GM20431 (cell line): ENCODE measurements around the gene RNASE7.
"Not testable (repeated sequence)": the region's sequence is repeated elsewhere in the genome, so short reads cannot be mapped to it uniquely, and the experiment has no call there.

Source experiments
- in situ Hi-C: fragments of 300-500 bp; cut with MseI, MboI; formaldehyde crosslinking; loops from one replicate; pipeline ENCODE4 v1.15.0; 2020; ENCODE audit warnings: low sequenced_read_pairs; ENCODE audit not compliant: unreplicated experiment

Gene RNASE7, protein sequence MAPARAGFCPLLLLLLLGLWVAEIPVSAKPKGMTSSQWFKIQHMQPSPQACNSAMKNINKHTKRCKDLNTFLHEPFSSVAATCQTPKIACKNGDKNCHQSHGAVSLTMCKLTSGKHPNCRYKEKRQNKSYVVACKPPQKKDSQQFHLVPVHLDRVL

DNA sequence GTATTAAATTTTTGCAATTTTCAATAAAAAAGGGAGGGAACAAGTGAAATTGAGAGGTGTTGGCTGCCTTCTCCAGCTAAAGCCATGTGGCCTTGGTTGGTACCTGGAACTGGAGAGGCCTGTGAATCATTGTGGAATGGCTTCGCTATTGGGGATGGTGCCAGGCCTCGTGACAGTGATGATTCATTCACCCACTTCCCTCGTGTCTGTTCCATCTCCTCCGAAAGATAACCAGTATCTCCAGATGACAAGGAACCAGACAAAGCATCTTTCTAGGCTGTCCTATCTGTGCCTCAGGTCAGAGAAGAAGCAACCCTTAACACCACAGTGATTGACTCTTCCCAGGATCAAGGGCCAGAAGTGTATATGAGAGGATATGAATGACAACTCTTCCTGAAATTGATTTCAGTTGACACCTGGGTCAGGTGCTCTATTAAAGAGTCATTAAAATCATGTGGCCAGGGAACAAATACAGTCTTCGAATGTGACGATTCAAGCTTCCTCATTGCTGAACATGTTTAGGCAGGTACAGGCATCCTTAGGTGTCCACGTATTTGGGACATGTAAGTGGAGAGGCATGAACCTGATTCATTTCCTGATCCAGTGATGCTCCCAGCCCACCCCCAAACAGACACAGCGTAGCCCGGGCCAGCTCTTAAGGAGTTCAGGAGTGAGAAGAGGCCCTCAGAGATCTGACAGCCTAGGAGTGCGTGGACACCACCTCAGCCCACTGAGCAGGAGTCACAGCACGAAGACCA, at the start of gene RNASE7:
TSS of gene RNASE7 (plus strand) at position 687 of the 758 bp plus-strand sequence. CDS start 631 bp downstream, outside the sequence.
- in situ Hi-C loops, result no loop called here

DNA sequence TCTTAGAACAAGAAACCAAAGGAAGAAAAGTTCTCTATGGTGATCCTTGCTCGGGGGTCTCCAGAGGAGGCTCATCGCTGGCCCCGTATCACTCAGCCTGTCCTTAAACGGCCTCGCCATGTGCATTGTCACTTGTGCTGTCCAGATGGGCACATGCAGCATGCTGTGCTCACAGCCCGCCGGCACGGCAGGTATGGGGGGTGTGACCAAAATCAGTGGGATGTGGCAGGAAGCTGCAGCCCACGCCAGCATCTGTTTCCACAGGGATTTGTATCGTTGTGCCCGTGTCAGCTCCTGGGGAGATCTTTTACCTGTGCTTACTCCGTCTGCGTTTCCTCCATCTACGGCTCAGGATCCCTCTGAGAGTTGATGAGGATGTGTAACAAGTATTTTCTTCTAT, 45.6 kb upstream of the RNASE7 start:
- in situ Hi-C loops, result no loop called here

DNA sequence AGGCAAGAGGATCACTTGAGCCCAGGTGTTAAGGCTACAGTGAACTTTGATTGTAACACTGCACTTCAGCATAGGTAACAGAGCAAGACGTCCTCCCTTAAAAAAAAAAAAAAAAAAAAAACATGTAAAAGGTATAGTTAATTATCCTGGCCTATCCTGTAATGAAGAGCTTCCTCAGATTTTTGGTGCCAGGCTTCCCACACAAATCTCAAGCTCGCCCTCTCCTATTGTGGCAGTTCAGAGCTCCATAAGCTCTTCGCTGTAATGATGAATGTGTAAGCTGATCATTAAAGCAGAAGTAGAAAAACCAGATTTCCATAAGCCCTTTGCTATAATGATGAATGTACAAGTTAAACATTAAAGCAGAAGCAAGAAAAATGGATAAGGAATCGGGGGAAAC, 45.0 kb upstream of the RNASE7 start:
- in situ Hi-C loops, result no loop called here

DNA sequence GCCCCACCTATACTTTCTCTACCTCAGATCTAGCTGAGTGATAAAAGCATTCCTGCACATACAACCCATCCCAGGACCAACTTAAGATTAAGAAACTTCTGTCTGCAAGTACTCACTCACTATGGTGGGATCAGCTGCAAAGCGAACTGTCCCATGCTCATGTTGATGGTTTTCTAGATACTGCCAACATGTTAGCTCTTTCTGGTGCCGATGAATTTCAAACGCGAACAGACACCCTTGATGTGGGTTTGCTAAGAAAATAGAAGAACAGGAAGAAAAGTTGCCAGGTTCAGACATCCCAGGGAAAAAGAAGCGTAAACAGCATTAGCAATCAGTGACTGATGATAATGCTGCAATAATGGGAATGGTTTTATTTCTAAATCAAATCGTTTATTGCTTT, 44.6 kb upstream of the RNASE7 start:
- in situ Hi-C loops, result no loop called here

DNA sequence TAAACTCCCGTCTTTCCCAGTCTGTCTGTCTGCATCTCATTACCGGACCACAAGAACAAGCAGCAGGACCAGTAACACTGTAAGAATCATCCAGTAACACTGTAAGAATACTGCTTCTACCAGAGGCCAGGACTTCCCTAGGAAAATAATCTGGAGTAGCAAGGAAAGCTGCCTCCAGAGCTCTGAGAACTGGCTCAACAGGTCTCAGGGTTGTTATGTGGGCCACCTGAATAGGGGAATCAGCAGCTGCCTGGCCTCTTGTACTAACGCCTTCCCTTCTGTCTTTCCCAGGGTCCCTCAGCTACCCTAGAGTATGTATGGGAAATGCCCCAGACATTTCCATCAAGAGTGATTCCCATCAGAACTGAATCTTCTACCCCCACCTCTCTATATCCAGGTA, 44.0 kb upstream of the RNASE7 start:
- in situ Hi-C loops, result no loop called here

DNA sequence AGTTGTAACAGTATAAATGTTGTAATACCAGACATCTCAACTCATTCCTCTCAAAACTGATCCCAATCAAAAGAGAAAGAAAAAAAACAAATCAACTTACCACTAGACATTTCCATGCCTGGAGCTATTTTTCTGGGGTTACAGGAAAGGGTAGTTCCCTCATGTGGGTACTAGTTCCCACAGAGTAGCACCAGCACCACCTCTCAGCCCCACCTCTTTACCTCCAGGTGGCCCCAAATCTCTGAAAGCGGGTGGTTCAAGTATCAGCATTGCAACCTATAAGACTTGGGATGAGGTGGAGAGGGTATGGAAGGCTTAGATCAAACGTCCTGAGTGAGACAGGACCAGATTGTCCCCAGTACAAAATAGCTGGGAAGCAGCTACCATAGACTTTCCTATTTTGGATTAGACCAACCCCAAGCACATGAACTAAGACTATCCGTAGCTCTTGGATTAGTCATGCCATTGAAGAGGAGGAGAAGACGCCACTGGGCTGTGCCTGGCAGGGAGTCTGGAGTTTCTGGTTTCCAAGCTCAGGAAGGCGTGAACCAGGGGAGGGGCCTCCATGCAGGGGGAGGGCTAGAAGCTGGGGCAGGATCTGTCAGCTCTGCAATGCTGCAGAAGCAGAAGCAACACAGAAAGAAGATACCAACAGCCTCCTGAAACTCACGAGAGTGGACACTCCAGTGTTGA, 43.3 kb upstream of the RNASE7 start, which contains the start of gene SLC39A2:
TSS of gene SLC39A2 (plus strand) at position 620 of the 693 bp plus-strand sequence. CDS start 154 bp downstream, outside the sequence.
- in situ Hi-C loops, result no loop called here

DNA sequence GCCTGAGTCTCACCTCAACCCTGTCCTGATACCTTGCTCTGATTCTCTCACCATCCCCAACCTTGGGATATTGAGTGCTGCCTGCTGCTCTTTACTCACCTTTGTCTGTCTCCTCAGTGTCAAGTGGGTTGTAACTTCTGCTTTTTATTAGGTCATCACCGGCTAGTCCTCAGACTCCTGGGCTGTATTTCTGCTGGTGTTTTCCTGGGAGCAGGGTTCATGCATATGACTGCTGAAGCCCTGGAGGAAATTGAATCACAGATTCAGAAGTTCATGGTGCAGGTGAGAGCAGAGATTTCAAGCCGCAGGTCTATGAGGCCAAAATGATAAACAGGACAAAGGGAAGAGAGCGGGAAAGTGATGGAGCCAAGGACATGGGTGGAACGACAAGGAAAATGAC, 42.6 kb upstream of the RNASE7 start:
- in situ Hi-C loops, result no loop called here

DNA sequence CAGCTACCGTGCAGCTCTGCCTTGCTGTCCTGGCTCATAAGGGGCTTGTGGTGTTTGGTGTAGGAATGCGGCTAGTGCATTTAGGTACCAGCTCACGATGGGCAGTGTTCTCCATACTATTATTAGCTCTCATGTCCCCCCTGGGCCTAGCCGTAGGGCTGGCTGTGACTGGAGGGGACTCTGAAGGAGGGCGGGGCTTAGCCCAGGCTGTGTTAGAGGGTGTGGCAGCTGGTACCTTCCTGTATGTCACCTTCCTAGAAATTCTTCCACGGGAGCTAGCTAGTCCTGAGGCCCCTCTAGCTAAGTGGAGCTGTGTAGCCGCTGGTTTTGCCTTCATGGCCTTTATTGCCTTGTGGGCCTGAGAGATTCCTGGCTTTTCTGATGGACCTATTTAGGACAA, 40.9 kb upstream of the RNASE7 start:
- in situ Hi-C loops, result no loop called here

DNA sequence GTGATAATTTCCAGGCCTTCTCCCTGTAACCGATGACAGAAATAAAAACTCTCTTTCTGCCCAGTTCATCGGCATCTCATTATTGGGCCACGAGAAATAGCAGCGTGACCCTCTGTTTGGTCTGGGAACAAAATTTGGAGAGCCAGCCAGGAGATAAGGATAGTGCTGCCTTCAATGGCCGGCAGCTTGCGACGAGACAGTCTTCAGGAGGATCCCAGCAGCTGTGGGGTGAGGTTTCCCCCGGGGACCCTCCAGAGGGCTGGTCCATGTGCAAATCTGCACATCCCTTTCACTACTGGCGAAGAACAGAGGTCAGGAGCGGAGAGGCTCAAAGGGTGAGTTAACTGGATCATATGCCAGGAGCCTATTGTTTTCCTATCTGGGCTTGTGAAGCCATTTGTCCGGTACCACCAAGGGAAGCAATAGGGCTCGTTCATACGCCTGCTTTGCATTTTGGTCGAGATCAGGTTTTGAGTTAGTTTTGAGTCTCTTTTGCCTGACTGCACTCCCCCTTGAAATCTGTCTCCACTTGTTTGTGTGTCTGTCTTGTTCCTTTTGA, 38.3 kb upstream of the RNASE7 start:
- in situ Hi-C loops, result no loop called here

DNA sequence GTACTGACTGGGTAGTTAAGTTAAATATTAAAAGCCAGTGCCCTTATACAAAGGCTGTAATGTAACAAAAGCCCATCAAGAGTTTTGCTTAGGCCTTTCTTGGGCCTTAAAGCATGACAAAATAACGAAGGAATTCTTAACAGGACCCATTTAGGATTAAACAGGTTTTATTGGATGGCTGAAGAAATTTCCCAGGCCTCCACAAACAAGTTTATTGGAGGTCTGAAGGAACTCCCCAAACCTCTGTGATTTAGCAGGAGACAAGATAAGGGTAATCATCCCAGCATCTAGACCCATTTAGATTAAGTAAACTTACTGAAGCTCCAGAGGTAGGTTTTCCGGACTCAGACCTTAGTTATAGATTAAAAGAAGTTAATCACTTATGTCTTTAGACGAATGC, 32.4 kb upstream of the RNASE7 start:
- in situ Hi-C loops, result not testable (repeated sequence)

DNA sequence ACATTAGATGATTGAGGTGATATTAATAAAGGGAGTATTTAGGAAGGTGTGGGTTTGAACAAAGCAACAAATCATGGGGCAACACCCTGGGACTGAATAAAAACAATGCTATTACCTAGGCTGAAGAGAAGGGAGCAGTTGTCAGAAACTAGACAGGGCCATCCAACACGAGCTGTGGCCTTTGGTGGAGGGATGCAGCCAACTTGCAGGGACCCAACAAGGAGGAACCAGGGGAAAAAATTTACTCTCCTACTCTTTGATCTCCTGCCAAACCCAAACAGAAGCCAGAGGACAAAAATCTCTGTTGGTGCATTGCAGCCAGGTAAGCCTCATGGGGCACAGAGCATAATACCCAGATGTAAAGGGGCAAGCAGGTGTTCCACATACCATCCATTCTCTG, 31.0 kb upstream of the RNASE7 start:
- in situ Hi-C loops, result no loop called here

DNA sequence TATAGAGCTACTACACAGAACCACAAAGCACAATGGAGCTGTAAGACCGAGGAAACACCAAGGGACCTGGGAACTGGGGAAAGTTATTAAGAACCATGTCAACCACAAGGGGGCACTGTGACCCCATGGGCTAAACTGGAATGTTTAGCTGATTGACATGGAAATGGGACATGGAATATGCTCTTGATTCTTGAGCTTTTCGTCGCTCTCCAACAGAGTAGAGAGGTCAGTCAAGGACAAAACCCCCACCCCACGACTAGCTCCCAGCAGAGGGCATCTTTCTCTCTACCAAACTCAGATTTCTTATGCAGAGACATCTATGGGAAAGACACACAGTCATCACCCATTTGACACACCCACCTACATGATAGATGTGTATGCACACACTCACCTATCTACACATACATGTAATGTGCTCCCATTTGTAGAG, 27.4 kb upstream of the RNASE7 start:
- in situ Hi-C loops, result no loop called here

DNA sequence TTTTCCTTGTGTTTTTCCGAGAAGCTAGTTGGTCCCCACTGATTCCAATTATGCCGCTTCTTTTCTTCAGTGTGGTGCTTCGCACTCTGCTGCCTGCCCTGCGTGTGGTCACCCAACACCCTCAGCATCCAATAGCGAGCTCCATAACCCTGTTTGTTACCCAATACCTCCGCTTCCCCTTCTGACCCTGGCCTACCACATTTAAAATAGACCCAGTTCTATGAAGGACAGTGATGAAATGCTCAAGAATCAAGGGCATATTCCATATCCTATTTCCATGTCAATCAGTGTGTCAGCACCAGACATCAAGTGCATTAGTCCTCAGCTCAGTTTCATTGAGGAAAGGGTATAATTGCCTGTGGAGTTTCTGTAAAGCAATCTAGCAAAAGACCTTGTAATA, 26.9 kb upstream of the RNASE7 start:
- in situ Hi-C loops, result no loop called here

DNA sequence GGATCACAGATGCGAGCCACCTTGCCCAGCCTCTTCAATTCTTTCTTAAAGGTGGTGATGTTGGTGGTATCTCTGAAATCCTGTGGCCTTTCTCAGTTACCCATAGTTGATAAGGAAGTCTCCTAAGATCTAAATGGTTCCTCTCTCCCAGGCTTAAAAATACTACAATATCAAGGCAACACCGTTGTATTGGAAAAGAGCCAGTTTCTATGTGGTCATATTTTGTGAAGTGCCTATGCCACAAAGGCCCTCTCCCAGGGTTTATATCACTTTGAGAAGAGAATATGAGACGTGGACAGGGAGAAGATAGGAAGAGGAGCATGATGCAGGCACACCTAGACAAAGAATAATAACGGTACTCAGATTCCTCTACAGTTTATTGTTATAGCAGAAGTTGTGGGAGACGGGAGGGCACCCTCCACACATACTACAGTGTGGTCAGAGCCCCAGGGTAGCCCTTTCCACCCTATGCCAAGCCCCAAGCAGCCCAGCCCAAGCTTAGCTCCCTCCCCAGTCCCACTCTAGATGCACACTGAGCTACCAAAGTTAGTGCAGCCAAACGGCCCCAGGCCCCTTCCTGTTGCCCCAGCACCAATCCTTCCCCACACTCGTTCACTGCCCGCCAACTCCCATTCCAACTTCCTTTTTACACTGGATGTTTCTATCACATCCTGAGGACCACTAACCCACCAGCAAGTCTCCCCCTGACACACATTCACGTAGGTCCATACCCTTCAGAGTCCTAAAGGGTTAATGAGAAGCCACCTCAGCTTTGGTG, 25.6 kb upstream of the RNASE7 start:
- in situ Hi-C loops, result no loop called here

DNA sequence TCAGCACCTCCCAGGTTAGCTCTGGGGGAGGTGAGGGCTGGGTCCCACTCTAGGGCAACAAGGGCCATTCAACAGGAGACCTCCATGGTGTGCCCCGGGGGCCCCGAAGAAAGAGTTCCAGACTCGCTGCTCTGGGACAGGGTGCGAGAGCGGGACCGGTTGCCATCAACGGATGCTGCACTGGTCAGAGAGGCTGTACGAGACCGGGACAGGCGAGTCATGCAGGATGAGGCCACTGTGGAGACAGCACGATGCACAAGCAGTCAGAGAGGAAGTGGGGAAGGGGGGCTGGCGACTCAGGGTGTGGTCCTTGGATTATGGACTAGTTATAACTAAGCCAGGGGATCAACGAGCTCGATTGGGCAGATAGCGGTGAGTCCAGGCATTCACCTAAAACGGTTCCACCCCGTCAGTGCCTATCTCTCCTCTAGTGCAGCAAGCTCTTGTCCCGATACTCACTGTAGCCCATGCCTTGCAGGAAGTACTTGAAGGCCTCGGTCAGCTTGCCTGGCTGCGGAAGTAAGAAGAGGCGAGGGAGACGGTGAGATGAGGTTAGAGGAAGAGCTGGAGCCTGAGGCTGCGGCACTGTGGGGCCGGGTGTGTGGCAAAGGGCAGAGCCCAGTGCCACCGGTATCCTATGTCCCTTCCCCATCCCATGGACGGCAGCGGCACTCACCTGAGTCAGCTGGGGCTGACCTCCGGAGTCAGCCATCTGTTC, 24.5 kb upstream of the RNASE7 start:
- in situ Hi-C loops, result no loop called here

DNA sequence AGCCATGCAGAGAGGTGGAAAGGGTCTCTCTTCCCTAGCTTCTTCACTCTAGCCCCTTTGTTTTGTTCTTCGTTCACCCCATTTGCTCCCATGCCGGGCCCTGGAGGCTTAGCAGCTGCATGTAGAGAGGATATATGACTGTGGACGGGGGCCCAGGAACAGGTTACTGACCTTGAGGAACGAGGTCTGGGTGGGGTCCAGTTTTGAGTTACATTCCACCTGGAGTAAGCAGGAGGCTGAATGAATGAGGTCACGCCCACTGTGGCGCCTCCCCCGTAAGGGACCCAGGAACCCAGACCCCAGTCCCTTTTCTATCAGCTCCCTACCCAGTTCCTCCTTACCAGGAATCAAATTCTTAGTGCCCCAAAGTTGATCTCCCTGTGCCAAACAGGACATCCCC, 23.9 kb upstream of the RNASE7 start:
- in situ Hi-C loops, result no loop called here

DNA sequence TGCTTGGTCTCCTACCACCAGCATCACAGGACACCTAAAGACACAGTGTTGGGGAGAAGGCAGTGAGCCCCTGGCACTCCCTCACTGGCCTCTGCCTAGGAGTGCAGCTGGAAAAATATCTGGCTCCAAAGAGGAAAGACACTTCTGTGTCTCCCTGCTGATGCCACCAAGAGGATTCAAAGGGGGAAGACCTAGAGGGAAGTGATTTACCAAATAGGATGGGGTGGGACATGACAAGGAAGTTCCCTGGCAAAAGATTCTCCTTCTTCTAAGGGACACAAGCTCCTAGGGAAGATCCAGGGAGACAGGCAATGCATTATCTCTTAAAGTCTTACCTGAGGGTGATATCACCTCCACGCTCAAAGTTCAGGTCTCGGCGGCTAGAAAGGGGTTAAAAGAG, 23.4 kb upstream of the RNASE7 start:
- in situ Hi-C loops, result no loop called here

DNA sequence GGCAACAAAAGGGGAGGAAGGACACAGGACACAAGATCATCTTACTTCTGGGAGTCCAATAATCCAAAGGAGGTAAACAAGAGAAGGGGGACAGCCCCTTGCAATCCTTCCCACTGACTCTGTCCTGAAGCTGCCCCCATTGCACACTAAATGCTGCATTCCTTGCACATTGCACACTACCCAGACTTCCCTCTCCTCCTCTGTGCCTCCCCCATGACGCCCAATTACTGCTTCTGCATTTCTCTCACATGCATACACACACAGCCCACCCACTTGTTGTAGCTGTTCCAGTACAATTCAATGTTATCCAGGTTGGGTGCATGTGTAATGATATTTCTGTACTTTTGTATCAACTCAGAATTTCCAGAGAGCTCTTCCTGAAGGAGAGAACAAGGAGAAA, 22.8 kb upstream of the RNASE7 start:
- in situ Hi-C loops, result no loop called here

DNA sequence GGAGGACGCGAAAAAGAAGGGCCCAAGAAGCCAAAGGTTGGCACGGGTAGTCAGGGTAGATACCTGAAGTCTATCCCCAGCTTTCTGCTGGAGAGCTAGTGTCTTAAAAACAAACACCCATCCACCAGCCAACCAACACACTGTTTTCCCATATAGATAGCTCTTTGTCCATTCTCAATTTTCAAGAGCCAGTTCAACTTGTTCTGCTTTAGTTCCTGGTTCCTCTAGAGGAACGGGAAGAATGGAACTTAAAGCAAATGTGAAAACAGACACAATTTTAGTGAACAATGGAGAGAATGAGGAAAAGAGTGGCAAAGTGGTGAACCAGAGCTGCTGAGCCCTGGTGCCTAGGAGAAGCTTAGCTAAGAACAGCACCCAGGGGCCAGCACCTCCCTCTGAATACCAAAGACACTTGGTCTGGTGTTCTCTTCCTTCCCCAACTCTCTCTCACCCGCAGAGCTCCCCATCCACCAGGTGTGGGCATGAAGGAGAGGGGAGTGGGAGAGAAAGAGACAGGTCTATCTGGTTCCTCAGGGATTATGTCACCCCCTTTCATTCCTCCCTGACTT, 21.1 kb upstream of the RNASE7 start:
- in situ Hi-C loops, result no loop called here
